ENCODE results near the gene GDF10.

- TF ChIP-seq CTCF (IDR thresholded peaks at IDR 0.05; ENCODE audit: control extremely low read depth in 1 of 3, insufficient read depth in 1 of 3, low read depth in 1 of 3, low read length in 3 of 3) (no peak), GABPA (IDR thresholded peaks at IDR 0.05; ENCODE audit: borderline replicate concordance, insufficient read depth, low read length) (no peak), HDAC2 (IDR thresholded peaks at IDR 0.05; ENCODE audit: borderline replicate concordance in 1 of 2, low read depth in 2 of 2, low read length in 2 of 2) (no peak), BCL11A (IDR thresholded peaks at IDR 0.05; ENCODE audit: low read depth in 2 of 2, low read length in 2 of 2) (no peak)
These were observed 16.8 kb upstream of the GDF10 start for GRCh38 chr10:47283101-47283630.
